ENCODE data around the gene TUSC2.

Gene TUSC2

GRCh38 chr3:50347187-50347813 lies 19.3 kb upstream of the TUSC2 start:
- no peak for DNase-seq (ENCODE audit: low read depth)
- no peak overlapping the region for H3K4me3 ChIP-seq (ENCODE audit: low read length)
- TF ChIP-seq CTCF (conservative IDR thresholded peaks at IDR 0.05; ENCODE audit: low read depth, low read length) = peak; percentile 72

- DNase-seq (ENCODE audit: low read depth) = no peak
Measured at GRCh38 chr3:50345586-50346234, 17.7 kb upstream of the TUSC2 start, which contains the start of gene ZMYND10. TSS of gene ZMYND10 (minus strand) at chr3:50345732. CDS start at chr3:50345579, 153 bp downstream.

GRCh38 chr3:50345008-50345407 lies 17.0 kb upstream of the TUSC2 start:
- DNase-seq (ENCODE audit: low read depth) = no peak
- H3K4me3 ChIP-seq (ENCODE audit: low read length) = peak overlapping the region; percentile 58
- no peak for TF ChIP-seq CTCF (conservative IDR thresholded peaks at IDR 0.05; ENCODE audit: low read depth, low read length)

More at GRCh38 chr3:50345586-50346234, 17.7 kb upstream of the TUSC2 start, which contains the start of gene ZMYND10:
- H3K4me3 ChIP-seq (ENCODE audit: low read length) = peak within 1 kb of the TSS; percentile 58
- TF ChIP-seq CTCF (conservative IDR thresholded peaks at IDR 0.05; ENCODE audit: low read depth, low read length) = no peak

- TF ChIP-seq CTCF (conservative IDR thresholded peaks at IDR 0.05; ENCODE audit: low read depth, low read length) = peak; percentile 11
- no peak overlapping the region for H3K4me3 ChIP-seq (ENCODE audit: low read length)
- no peak for DNase-seq (ENCODE audit: low read depth)
Measured at GRCh38 chr3:50342813-50343633, 15.0 kb upstream of the TUSC2 start.

GRCh38 chr3:50341996-50342650 lies 14.1 kb upstream of the TUSC2 start:
- no peak overlapping the region for H3K4me3 ChIP-seq (ENCODE audit: low read length)
- no peak for TF ChIP-seq CTCF (conservative IDR thresholded peaks at IDR 0.05; ENCODE audit: low read depth, low read length)
- no peak for DNase-seq (ENCODE audit: low read depth)

- no peak for DNase-seq (ENCODE audit: low read depth)
- no peak overlapping the region for H3K4me3 ChIP-seq (ENCODE audit: low read length)
- TF ChIP-seq CTCF (conservative IDR thresholded peaks at IDR 0.05; ENCODE audit: low read depth, low read length) = no peak
Measured at GRCh38 chr3:50341537-50341936, 13.5 kb upstream of the TUSC2 start.
